Neuron (in vitro differentiated cells): Measurements from ENCODE around the gene NMUR1.
"Not testable (repeated sequence)": the region's sequence is repeated elsewhere in the genome, so short reads cannot be mapped to it uniquely, and the experiment has no call there.

Source experiments
- H2AFZ ChIP-seq: one replicate; pipeline ENCODE4 v1.6.1; 2013; ENCODE audit warnings: low read depth, mild to moderate bottlenecking, inconsistent platforms, low read length, moderate library complexity
- H3K27me3 ChIP-seq: one replicate; pipeline ENCODE4 v1.6.1; 2013; ENCODE audit warnings: low read length; ENCODE audit not compliant: insufficient read depth
- H3K36me3 ChIP-seq: one replicate; pipeline ENCODE4 v1.6.1; 2013; ENCODE audit warnings: low read length; ENCODE audit not compliant: insufficient read depth
- H3K4me1 ChIP-seq: one replicate; pipeline ENCODE4 v1.6.1; 2013; ENCODE audit warnings: low read length; ENCODE audit not compliant: insufficient read depth
- H3K4me3 ChIP-seq: 2 replicates; pipeline ENCODE4 v1.5.1; 2013; ENCODE audit warnings: mild to moderate bottlenecking, low read length, moderate library complexity
- H3K9me3 ChIP-seq: one replicate; pipeline ENCODE4 v1.6.1; 2013; ENCODE audit warnings: low read length

The NMUR1 gene, protein sequence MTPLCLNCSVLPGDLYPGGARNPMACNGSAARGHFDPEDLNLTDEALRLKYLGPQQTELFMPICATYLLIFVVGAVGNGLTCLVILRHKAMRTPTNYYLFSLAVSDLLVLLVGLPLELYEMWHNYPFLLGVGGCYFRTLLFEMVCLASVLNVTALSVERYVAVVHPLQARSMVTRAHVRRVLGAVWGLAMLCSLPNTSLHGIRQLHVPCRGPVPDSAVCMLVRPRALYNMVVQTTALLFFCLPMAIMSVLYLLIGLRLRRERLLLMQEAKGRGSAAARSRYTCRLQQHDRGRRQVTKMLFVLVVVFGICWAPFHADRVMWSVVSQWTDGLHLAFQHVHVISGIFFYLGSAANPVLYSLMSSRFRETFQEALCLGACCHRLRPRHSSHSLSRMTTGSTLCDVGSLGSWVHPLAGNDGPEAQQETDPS

GRCh38 chr2:231530099-231531011, at the start of gene NMUR1:
Gene NMUR1 (minus strand): TSS chr2:231530445. CDS start chr2:231530361, 84 bp downstream.
- peaks cover 33% of the 10 kb centered on the region for H3K27me3 ChIP-seq
- no peak within 1 kb of the TSS for H2AFZ ChIP-seq
- no peaks in the 10 kb centered on the region for H3K36me3 ChIP-seq
- no peaks in the 10 kb centered on the region for H3K9me3 ChIP-seq
- H3K4me3 ChIP-seq = no peak within 1 kb of the TSS
- no peaks in the 10 kb centered on the region for H3K4me1 ChIP-seq

DNA sequence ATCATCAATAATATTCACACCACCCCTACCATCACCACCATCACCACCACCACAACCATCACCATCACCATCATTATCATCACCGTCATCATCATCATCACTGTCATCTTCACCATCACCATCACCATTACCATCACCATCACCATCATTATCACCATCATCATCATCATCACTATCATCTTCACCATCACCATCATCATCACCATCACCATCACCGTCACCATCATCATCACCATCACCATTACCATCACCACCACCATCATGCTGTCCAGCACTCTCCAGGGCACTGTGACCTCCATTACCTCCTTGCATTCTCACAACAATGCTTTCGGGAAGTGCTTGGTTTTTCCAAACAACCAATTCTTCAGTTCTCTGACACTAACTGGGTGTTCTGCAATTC, 49.3 kb upstream of the NMUR1 start:
- Histone ChIP-seq H2AFZ (no peak overlapping the region), H3K9me3 (no peaks in the 10 kb centered on the region), H3K4me3 (no peak overlapping the region), H3K36me3 (no peaks in the 10 kb centered on the region), H3K27me3 (no peaks in the 10 kb centered on the region), H3K4me1 (peaks cover 10% of the 10 kb centered on the region)

- H3K4me1 ChIP-seq = peaks cover 10% of the 10 kb centered on the region
- not testable (repeated sequence) for H3K4me3 ChIP-seq, H3K27me3 ChIP-seq, H3K9me3 ChIP-seq, H2AFZ ChIP-seq, H3K36me3 ChIP-seq
Measured at GRCh38 chr2:231578655-231579054, 48.4 kb upstream of the NMUR1 start.

- no peak overlapping the region for H2AFZ ChIP-seq
Measured at GRCh38 chr2:231576465-231576864, 46.2 kb upstream of the NMUR1 start.

GRCh38 chr2:231575612-231576256, 45.5 kb upstream of the NMUR1 start:
- no peaks in the 10 kb centered on the region for H3K27me3 ChIP-seq
- no peak overlapping the region for H2AFZ ChIP-seq
- peaks cover 26% of the 10 kb centered on the region for H3K4me1 ChIP-seq
- H3K4me3 ChIP-seq = no peak overlapping the region
- no peaks in the 10 kb centered on the region for H3K36me3 ChIP-seq
- H3K9me3 ChIP-seq = no peaks in the 10 kb centered on the region

More at GRCh38 chr2:231576465-231576864, 46.2 kb upstream of the NMUR1 start:
- H3K36me3 ChIP-seq = no peaks in the 10 kb centered on the region
- no peak overlapping the region for H3K4me3 ChIP-seq
- no peaks in the 10 kb centered on the region for H3K27me3 ChIP-seq
- H3K4me1 ChIP-seq = peaks cover 24% of the 10 kb centered on the region
- no peaks in the 10 kb centered on the region for H3K9me3 ChIP-seq

DNA sequence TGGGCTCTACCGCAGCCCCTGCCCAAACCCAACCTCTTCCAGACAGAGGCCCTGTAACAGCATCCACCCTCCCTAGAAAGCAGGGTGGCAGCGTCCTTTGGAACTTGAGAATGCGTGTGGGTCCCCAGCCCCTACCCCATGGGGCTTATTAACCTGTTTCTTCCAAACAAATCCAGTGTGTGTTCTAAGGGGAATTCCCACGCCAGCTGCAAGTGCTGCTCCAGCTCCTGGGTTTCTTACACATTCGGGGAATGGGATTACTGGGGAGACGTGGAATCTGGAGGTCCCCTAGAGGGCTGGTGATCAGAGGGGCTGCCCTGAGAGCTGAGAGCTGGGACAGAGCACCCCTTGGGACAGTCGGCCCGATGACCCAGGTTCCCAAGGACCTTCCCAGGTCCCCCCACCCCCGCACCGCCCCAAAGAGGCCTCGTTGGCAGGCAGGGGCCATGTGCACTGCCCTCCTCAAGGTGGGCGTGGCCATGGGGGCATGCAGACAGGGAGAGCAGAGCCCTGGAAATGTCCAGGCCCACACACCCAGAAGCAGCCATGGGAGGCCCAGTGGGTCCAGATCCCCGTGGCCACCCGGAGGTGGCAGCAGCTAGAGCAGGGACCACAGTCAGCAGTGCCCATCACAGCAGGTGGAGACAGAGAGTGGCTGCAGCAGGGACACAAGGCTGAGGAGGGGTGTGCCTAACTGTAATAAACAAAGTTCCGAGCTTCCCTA, 43.6 kb upstream of the NMUR1 start:
- H3K36me3 ChIP-seq = no peaks in the 10 kb centered on the region
- no peaks in the 10 kb centered on the region for H3K9me3 ChIP-seq
- peaks cover 26% of the 10 kb centered on the region for H3K4me1 ChIP-seq
- no peak overlapping the region for H3K4me3 ChIP-seq
- no peak overlapping the region for H2AFZ ChIP-seq
- no peaks in the 10 kb centered on the region for H3K27me3 ChIP-seq

GRCh38 chr2:231573096-231573495, 42.9 kb upstream of the NMUR1 start:
- Histone ChIP-seq H3K4me3 (no peak overlapping the region), H3K4me1 (peaks cover 26% of the 10 kb centered on the region), H3K27me3 (no peaks in the 10 kb centered on the region), H3K9me3 (peaks cover 3% of the 10 kb centered on the region), H3K36me3 (no peaks in the 10 kb centered on the region), H2AFZ (no peak overlapping the region)

- Histone ChIP-seq H3K4me1 (peaks cover 23% of the 10 kb centered on the region), H3K27me3 (no peaks in the 10 kb centered on the region), H3K9me3 (peaks cover 4% of the 10 kb centered on the region), H3K36me3 (no peaks in the 10 kb centered on the region), H3K4me3 (no peak overlapping the region), H2AFZ (peak overlapping the region; percentile 40)
Measured at GRCh38 chr2:231571661-231572191, 41.5 kb upstream of the NMUR1 start.

GRCh38 chr2:231570915-231571314, 40.7 kb upstream of the NMUR1 start:
- peaks cover 16% of the 10 kb centered on the region for H3K4me1 ChIP-seq
- not testable (repeated sequence) for H2AFZ ChIP-seq, H3K36me3 ChIP-seq, H3K9me3 ChIP-seq, H3K27me3 ChIP-seq, H3K4me3 ChIP-seq

DNA sequence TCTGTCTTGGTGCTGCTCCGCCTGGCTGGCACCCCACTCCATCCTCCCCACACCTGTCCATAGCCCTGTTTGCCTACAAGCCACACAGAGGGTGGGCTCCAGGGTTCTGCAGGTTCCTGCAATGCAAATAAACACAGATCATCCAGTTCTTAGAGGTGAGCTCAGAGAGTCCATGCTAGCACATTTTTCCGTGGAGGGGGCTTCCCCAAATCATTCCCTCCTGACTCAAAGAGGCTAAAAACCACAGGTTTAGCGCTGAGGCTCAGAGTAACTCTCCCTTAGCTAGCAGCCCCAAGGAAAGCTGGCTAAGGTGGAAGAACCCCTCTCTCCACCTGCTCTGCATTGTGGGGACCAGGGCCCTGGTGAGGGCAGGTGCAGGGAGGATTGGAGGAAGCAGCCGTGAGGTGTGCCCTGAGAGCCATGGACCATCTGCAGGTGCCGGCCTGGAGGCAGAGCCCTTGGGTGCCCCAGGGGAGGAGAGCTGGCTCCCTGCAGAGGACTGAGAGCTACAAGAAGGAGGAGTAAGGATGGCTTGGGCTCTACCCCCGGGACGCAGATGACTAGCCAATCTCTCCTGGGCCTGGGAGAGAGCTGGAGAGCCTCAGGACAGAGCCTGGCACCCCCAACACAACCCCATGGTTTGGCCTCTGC, 38.7 kb upstream of the NMUR1 start:
- Histone ChIP-seq H3K36me3 (no peaks in the 10 kb centered on the region), H3K4me3 (no peak overlapping the region), H3K9me3 (peaks cover 4% of the 10 kb centered on the region), H3K4me1 (peaks cover 16% of the 10 kb centered on the region), H2AFZ (no peak overlapping the region), H3K27me3 (no peaks in the 10 kb centered on the region)

DNA sequence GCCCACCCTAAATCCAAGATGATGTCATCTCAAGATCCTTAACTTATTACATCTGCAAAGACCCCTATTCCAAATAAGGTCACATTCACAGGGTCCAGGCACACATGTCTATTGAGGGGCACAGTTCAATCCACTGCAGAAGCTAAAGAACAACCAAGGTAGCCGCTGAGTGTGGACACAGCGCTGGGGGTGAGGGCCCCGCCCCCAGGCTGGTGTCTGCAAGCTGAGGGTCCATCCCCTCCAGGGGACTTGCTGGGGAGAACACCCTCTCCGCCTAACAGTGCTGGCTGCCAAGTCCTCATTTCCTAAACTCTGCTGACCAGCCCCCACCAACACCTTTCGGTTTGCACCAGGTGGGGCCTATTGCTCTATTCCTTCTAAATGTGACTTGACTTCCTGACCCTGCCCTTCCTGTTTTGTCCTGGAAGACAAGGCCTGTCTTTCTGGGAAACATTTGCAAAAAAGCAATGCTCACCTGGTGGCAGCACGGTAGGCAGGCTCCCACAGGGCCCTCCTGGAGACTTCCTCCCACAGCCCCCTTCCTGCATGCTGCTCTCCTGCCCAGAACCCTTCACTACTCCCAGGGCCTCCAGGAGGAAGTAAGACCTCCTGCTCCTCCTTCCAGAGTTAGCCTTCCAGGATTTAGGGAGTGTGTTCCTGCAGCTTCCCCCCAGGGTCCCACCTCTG, 38.0 kb upstream of the NMUR1 start:
- Histone ChIP-seq H2AFZ (no peak overlapping the region), H3K4me1 (peaks cover 15% of the 10 kb centered on the region), H3K4me3 (no peak overlapping the region), H3K27me3 (no peaks in the 10 kb centered on the region), H3K9me3 (peaks cover 4% of the 10 kb centered on the region), H3K36me3 (no peaks in the 10 kb centered on the region)
